Lower lobe of right lung (tissue), 2 donors: ENCODE data around the gene PRG3. TPM values are rescaled to one million over a fixed set of nuclear protein-coding genes. Genes with fewer than 3 reads are reported as not detected.
A peak's percentile ranks its signal among the peaks of the same experiment; 100 is the strongest.

Source experiments
- ATAC-seq, 2 donors: fragments of 200-7000 bp; cut with Tn5 transposase; one replicate each; pipeline ENCODE4 v1.9.1; 2020 to 2022; ENCODE audit warnings: mild to moderate bottlenecking in 2 of 2, moderate library complexity in 2 of 2
- DNase-seq: peaks from one replicate; pipeline ENCODE4 v3.0.0-alpha.2; 2020
- H3K27ac ChIP-seq: fragments of 200-600 bp; one replicate; pipeline ENCODE4 v1.8.0; 2022
- H3K27me3 ChIP-seq: fragments of 200-600 bp; one replicate; pipeline ENCODE4 v1.8.0; 2022; ENCODE audit warnings: low read depth
- H3K36me3 ChIP-seq: fragments of 200-600 bp; one replicate; pipeline ENCODE4 v1.8.0; 2022; ENCODE audit warnings: mild to moderate bottlenecking
- H3K4me1 ChIP-seq: fragments of 200-600 bp; one replicate; pipeline ENCODE4 v1.8.0; 2022
- H3K4me3 ChIP-seq: fragments of 200-600 bp; one replicate; pipeline ENCODE4 v1.8.0; 2022; ENCODE audit warnings: mild to moderate bottlenecking
- H3K9me3 ChIP-seq: fragments of 200-600 bp; one replicate; pipeline ENCODE4 v1.8.0; 2022
- intact Hi-C: fragments of 100-400 bp; cut with DNase I; formaldehyde crosslinking; loops from one replicate; pipeline ENCODE4 v1.11.0; 2022
- total RNA-seq: library from RNA; stranded (reverse); fragmentation: NEBNext Ultra II Directional; extraction: Animal tissue kit (Norgen Biotek cat#: 25700); gene quantifications from one replicate; pipeline ENCODE4 v1.2.1, GENCODE V29; 2021
- TF ChIP-seq, protein P1 (sequence below): fragments of 200-600 bp; IDR thresholded peaks from one replicate; pipeline ENCODE4 v1.8.0; 2022; ENCODE audit warnings: antibody characterized with exemption, mild to moderate bottlenecking
- donor health status: DM: no; HTN: yes; CAD: no; lungs with severe emphysema.

Gene PRG3
- total RNA-seq, 1 donor from 2014 or later: not detected

DNA sequence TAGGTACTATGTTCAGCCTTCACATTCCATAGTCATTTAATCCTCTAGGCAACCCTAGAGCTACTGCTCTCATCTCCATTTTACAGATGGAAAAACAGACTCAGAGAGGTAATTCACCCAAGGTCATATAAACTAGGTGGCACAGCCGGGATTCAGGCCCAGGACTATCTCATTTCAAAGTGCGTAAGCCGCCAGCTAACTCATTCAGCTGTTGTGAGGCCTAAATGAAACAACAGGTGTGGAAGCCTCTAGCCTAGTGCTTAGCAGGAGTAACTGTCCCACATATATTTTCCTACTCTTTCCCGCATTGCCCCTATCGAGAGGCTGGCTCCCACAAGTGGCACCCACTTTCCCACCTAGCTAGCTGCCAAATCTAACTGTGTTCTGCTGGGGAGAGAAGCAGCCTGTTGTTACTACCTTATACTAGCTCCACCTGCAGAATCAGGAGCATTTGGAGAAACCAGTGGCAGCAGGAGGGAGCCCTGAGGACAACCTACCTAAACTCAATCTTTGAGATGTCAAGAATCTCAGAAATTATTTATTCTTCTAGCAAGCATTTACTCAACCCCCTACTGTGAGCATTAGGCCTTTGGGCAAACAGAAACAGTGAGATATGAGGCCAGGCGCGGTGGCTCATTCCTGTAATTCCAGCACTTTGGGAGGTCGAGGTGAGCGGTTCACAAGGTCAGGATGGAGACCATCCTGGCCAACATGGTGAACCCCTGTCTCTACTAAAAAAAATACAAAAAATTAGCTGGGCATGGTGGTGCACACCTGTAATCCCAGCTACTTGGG is 20.9 kb downstream of the PRG3 start:
- Histone ChIP-seq H3K4me3 (no peak overlapping the region), H3K4me1 (peaks cover 5% of the 10 kb centered on the region), H3K36me3 (no peaks in the 10 kb centered on the region), H3K27me3 (no peaks in the 10 kb centered on the region), H3K27ac (no peak overlapping the region), H3K9me3 (no peaks in the 10 kb centered on the region)
- TF ChIP-seq, protein P1, sequence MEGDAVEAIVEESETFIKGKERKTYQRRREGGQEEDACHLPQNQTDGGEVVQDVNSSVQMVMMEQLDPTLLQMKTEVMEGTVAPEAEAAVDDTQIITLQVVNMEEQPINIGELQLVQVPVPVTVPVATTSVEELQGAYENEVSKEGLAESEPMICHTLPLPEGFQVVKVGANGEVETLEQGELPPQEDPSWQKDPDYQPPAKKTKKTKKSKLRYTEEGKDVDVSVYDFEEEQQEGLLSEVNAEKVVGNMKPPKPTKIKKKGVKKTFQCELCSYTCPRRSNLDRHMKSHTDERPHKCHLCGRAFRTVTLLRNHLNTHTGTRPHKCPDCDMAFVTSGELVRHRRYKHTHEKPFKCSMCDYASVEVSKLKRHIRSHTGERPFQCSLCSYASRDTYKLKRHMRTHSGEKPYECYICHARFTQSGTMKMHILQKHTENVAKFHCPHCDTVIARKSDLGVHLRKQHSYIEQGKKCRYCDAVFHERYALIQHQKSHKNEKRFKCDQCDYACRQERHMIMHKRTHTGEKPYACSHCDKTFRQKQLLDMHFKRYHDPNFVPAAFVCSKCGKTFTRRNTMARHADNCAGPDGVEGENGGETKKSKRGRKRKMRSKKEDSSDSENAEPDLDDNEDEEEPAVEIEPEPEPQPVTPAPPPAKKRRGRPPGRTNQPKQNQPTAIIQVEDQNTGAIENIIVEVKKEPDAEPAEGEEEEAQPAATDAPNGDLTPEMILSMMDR: no peak
- intact Hi-C loops: no loop called here
- no peak for DNase-seq
- no peak for ATAC-seq

DNA sequence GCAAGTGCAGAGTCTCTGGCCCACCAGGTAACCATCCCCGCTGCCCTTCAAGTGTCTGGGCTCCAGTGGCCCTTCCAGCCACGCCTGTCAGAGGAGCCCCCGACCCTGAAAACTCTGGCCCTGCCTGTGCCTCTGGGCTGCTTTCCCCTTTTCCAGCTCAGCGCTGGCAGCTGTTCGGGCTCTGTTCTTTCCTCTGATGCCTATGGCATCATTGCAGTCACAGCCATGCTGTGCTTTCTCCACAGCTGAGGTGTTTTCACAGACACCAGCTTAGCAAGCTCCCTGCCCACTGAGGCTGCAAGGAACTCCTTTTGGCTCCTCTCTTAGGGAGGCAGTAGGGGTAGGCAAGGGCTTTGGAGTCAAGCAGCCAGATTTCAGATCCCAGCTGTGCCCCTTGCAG is 21.6 kb downstream of the PRG3 start:
- Histone ChIP-seq H3K27ac (no peak overlapping the region), H3K4me1 (peaks cover 5% of the 10 kb centered on the region), H3K27me3 (no peaks in the 10 kb centered on the region), H3K9me3 (no peaks in the 10 kb centered on the region), H3K36me3 (no peaks in the 10 kb centered on the region), H3K4me3 (no peak overlapping the region)
- DNase-seq (no peak), ATAC-seq (no peak)
- TF ChIP-seq, protein P1: no peak
- intact Hi-C loops: no loop called here

DNA sequence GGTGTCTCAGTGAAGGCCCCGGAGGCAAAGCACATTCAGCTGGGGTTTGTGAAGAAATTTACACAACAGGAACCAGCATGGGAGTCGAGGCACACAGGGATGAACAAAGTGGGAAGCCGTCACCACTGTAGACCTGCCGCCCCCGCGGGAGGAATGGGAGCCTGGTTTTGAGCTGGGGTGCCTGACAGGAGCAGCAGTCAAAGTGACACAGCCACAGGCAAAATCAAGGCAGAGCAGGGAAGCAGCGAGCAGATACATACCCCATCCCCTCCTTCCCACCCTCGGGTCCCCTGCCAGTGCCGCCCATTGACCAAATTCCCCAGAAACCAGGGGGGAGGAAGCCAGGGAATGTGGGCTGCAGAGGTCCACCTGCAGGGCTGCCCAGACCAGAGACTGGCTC is 22.0 kb downstream of the PRG3 start:
- Histone ChIP-seq H3K9me3 (no peaks in the 10 kb centered on the region), H3K36me3 (no peaks in the 10 kb centered on the region), H3K27me3 (no peaks in the 10 kb centered on the region), H3K27ac (no peak overlapping the region), H3K4me3 (no peak overlapping the region), H3K4me1 (peaks cover 5% of the 10 kb centered on the region)
- DNase-seq: no peak
- intact Hi-C loops: no loop called here
- TF ChIP-seq, protein P1: no peak
- ATAC-seq: no peak

DNA sequence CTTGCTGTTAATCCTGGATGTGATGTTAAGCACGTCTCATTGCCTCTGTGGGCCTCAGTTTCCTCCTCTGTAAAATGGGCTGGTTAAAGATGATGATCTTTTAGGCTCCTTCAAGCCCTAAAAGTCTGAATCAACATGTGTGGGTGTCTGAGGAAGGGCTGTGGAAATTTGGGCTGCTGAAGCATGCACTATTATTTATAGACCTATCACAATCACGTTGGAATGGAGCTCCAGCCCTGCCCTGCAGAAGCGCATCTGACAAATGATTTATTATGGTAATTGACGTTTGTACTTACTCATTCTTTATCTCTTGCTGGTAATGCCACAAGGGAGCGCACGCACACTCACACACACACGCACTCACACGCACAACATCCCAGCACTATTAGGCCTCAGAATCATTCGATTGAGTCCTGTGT is 22.4 kb downstream of the PRG3 start:
- Histone ChIP-seq H3K27ac (no peak overlapping the region), H3K27me3 (no peaks in the 10 kb centered on the region), H3K36me3 (no peaks in the 10 kb centered on the region), H3K9me3 (no peaks in the 10 kb centered on the region), H3K4me1 (peaks cover 5% of the 10 kb centered on the region), H3K4me3 (no peak overlapping the region)
- DNase-seq (no peak), ATAC-seq (no peak)
- intact Hi-C loops: no loop called here
- TF ChIP-seq, protein P1: no peak

DNA sequence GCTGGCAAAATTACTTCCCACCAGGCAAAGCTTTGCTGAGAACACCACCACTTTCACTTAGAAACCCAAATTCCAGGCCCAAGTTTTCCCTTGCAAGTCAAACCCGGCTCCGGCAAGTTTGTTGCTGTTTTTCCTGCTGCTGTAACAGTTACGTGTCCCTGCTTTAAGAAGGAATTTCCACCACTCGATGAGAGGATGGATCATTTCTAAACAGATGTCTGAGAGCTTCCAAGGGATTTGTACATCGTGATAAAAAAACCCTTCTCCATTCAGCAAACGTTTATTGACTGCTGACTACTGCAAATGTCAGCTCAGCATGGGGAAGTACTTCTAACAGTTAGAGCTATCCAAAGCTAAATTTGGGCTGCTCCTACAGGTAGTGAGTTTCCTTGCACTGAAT is 23.1 kb downstream of the PRG3 start:
- intact Hi-C loops: no loop called here
- Histone ChIP-seq H3K36me3 (no peaks in the 10 kb centered on the region), H3K4me1 (peaks cover 5% of the 10 kb centered on the region), H3K27me3 (no peaks in the 10 kb centered on the region), H3K27ac (peak overlapping the region; percentile 9), H3K4me3 (no peak overlapping the region), H3K9me3 (no peaks in the 10 kb centered on the region)
- TF ChIP-seq, protein P1: no peak
- no peak for ATAC-seq
- DNase-seq: no peak
